Ovary (tissue), 9 donors: Measurements from ENCODE around the gene PCGF2. TPM values are rescaled to one million over a fixed set of nuclear protein-coding genes. Genes with fewer than 3 reads are reported as not detected.

ENCODE experiments used
- DNase-seq, 5 donors: peaks; one replicate each; pipeline ENCODE4 v3.0.0-alpha.2; 2019 to 2020
- H3K27ac ChIP-seq, 2 donors: fragments of 200-600 bp; one replicate each; pipeline versions ENCODE4 v1.5.1 to v1.8.0; 2019 to 2022
- H3K27me3 ChIP-seq: fragments of 200-600 bp; one replicate; pipeline ENCODE4 v1.8.0; 2022
- H3K36me3 ChIP-seq: fragments of 200-600 bp; sonication (generic); one replicate; pipeline ENCODE4 v1.5.1; 2019
- H3K4me1 ChIP-seq: one replicate; pipeline ENCODE4 v1.8.1; 2013; ENCODE audit warnings: mild to moderate bottlenecking, moderate library complexity; ENCODE audit not compliant: insufficient read depth
- H3K4me3 ChIP-seq: fragments of 200-600 bp; sonication (generic); one replicate; pipeline ENCODE4 v1.5.1; 2017
- H3K9me3 ChIP-seq, 2 donors: fragments of 200-600 bp in 1 of 2; sonication (generic) in 1 of 2; one replicate each; pipeline versions ENCODE4 v1.5.1 to v1.8.1; 2013 to 2019; ENCODE audit warnings: mild to moderate bottlenecking in 1 of 2, moderate library complexity in 1 of 2
- EP300 ChIP-seq: sonication (generic); formaldehyde crosslinking; IDR thresholded peaks from one replicate; pipeline ENCODE4 v1.6.1; 2017; ENCODE audit warnings: antibody characterized with exemption
- POLR2A ChIP-seq: fragments of 450-650 bp; IDR thresholded peaks from one replicate; pipeline ENCODE4 v1.6.1; 2017; ENCODE audit warnings: antibody characterized with exemption, mild to moderate bottlenecking, moderate library complexity
- WGBS, 3 donors: extraction: QIAGEN DNeasy Blood & Tissue Kit in 1 of 3; methylation state at CpG; one replicate each; pipeline versions ENCODE4 v1.1.5 to v1.1.7; 2013 to 2017; 5-methylcytosine and 5-hydroxymethylcytosine counted together
- intact Hi-C, 4 donors: fragments of 100-400 bp; cut with DNase I; formaldehyde crosslinking; loops; one replicate each; pipeline versions ENCODE4 v1.11.0 to v1.15.1; 2022 to 2023
- polyA plus RNA-seq, 2 donors: library from polyadenylated mRNA; stranded (reverse); fragments of 200-250 nt in 1 of 2; fragments of 350-450 nt in 1 of 2; fragmentation: Illumina TruSeq in 1 of 2; extraction: RNeasy Lipid Tissue Mini Kit (QIAGEN cat#74804) in 1 of 2; gene quantifications; one replicate each; pipeline ENCODE4 v1.2.3, GENCODE V29; 2013 to 2014
- total RNA-seq, 7 donors: library from RNA; depleted of rRNA in 2 of 7; stranded (reverse); fragments of >200 nt in 2 of 7; fragmentation: NEBNext Ultra II Directional in 3 of 7; extraction: Animal tissue kit (Norgen Biotek cat#: 25700) in 3 of 7; gene quantifications; one replicate each; pipeline versions ENCODE4 v1.1.0 to v1.2.4, GENCODE V29; 2016 to 2023
- TF ChIP-seq, protein P1 (sequence below), 3 donors: fragments of 450-650 bp in 2 of 3; fragments of 200-600 bp in 1 of 3; IDR thresholded peaks; one replicate each; pipeline versions ENCODE4 v1.5.1 to v1.8.0; 2016 to 2022; ENCODE audit warnings: antibody characterized with exemption in 3 of 3, mild to moderate bottlenecking in 1 of 3
- donor health status: DM: no; HTN: no; CAD: no; lungs with moderate emphysema.
- donor health status: DM: no; HTN: no; CAD: no.
- donor health status: Bipolar disorder and iron deficiency.
- donor health status: DM: yes; HTN: yes; CAD: no.
- donor health status: DM: no; HTN: no; CAD: no.
- donor health status: DM: yes; HTN: yes; CAD: no.

Gene PCGF2
- total and polyA plus RNA-seq, 9 donors: 7.4 to 92.7 (median 62.3) TPM

GRCh38 chr17:38730526-38731379 is 17.4 kb downstream of the PCGF2 start:
- Histone ChIP-seq H3K27ac (peak overlapping the region; percentile 70 to 74), H3K4me3 (peak overlapping the region; percentile 42), H3K9me3 (no peaks in the 10 kb centered on the region), H3K27me3 (no peaks in the 10 kb centered on the region), H3K4me1 (peaks cover 8% of the 10 kb centered on the region), H3K36me3 (no peaks in the 10 kb centered on the region)
- intact Hi-C loops: loop anchor here in 1 of 4 donors (5.0 kb wide), 1 partner anchor 38 kb away; no protein-coding TSS in a partner anchor
- WGBS, 3 donors: 13 to 15% (median 15%) methylated on average over 27 of the region's 27 CpGs
- no peak for TF ChIP-seq EP300
- TF ChIP-seq, protein P1, sequence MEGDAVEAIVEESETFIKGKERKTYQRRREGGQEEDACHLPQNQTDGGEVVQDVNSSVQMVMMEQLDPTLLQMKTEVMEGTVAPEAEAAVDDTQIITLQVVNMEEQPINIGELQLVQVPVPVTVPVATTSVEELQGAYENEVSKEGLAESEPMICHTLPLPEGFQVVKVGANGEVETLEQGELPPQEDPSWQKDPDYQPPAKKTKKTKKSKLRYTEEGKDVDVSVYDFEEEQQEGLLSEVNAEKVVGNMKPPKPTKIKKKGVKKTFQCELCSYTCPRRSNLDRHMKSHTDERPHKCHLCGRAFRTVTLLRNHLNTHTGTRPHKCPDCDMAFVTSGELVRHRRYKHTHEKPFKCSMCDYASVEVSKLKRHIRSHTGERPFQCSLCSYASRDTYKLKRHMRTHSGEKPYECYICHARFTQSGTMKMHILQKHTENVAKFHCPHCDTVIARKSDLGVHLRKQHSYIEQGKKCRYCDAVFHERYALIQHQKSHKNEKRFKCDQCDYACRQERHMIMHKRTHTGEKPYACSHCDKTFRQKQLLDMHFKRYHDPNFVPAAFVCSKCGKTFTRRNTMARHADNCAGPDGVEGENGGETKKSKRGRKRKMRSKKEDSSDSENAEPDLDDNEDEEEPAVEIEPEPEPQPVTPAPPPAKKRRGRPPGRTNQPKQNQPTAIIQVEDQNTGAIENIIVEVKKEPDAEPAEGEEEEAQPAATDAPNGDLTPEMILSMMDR (IDR thresholded peaks at IDR 0.05): no peak
- TF ChIP-seq POLR2A: no peak
- DNase-seq: peak; percentile 77 to 88 (median 80)

DNA sequence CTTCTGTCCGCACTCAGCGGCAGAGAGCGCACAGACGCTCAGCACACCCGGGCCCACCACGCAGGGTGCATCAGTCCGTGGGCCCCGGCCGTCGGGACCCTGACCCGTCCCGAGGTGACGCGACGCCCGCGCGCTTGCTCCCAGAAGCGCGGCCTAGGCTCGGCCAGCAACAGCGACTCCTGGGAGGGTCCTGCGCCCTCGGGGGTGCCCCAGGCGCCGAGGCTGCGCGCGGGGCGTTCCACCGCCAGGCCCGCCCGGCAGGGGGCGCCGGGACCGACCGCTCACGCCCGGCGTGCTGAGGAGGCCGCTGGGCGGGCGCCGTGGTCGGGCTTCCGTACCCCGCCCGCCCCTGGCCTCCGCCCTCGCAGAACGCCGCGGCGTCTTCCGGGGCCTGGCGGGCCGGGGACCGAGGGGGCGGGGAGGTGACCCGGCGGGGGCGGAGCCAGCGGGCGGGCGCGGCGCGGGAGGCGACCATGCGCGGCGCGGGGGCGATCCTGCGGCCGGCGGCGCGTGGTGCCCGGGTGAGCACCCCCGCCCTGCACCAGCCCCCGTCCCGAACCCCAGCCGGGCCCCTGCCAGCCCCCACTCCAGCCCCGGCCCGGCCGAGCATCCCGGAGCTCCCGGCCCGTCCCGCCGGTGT is 18.1 kb downstream of the PCGF2 start, which contains the start of gene CISD3:
Gene CISD3, plus strand, starts transcription at position 456 of the 640 bp plus-strand sequence. Its CDS starts 18 bp downstream, at position 474.
- no peaks in the 10 kb centered on the region for H3K36me3 ChIP-seq
- WGBS, 3 donors: 0 to 1% (median 0%) methylated on average over 36 to 92 of the region's 92 CpGs
- H3K27me3 ChIP-seq: no peaks in the 10 kb centered on the region
- peak within 1 kb of the TSS; percentile 42 for H3K4me3 ChIP-seq
- TF ChIP-seq POLR2A (peak; percentile 19), EP300 (no peak)
- TF ChIP-seq, protein P1 (IDR thresholded peaks at IDR 0.05): peak; percentile 47 to 98 (median 97)
- peak within 1 kb of the TSS; percentile 70 to 74 for H3K27ac ChIP-seq
- no peaks in the 10 kb centered on the region for H3K9me3 ChIP-seq
- intact Hi-C loops: loop anchor here in 1 of 4 donors (5.0 kb wide), 1 partner anchor 38 kb away; no protein-coding TSS in a partner anchor
- DNase-seq: peak; percentile 83 to 90 (median 88)
- H3K4me1 ChIP-seq: peaks cover 6% of the 10 kb centered on the region

DNA sequence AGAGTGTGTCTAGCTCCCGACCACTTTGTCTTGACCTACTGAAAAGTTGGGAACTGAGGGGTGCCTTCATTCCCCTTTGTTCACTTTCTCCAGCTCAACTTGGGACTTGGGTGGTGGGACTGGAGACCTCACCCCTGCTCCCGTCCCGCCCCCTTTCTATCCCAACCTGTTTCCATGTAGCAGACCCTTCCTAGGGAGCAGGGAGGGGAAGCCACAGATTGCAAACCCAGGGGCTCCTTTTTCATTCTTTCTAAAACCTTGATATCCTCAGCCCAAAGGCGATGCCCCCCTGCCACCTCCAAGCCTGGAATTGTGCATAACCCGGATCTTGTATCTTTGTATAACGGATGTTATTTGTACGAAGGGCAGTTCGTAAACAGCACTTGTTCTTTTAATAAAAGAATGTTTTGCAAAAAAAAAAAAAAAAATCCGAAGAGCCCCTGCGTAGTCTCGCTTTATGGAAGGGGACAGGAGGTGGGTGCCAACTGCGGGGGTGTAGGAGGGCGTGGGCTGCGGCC is 18.7 kb downstream of the PCGF2 start:
- 16 to 20% (median 19%) methylated on average over 14 of the region's 14 CpGs for WGBS, 3 donors
- intact Hi-C loops: no loop called here

GRCh38 chr17:38728290-38728831 is 19.8 kb downstream of the PCGF2 start:
- WGBS, 3 donors: 72 to 78% (median 73%) methylated on average over 8 of the region's 8 CpGs
- Histone ChIP-seq H3K4me1 (peaks cover 5% of the 10 kb centered on the region), H3K27ac (no peak overlapping the region)

More for the DNA sequence above, 18.7 kb downstream of the PCGF2 start:
- peaks cover 5% of the 10 kb centered on the region for H3K4me1 ChIP-seq
- H3K9me3 ChIP-seq: no peaks in the 10 kb centered on the region
- peak overlapping the region; percentile 42 for H3K4me3 ChIP-seq
- no peak for TF ChIP-seq POLR2A
- no peak for TF ChIP-seq EP300
- H3K27me3 ChIP-seq: no peaks in the 10 kb centered on the region
- H3K27ac ChIP-seq: peak overlapping the region; percentile 70 to 74
- no peaks in the 10 kb centered on the region for H3K36me3 ChIP-seq
- DNase-seq: no peak

More at GRCh38 chr17:38728290-38728831, 19.8 kb downstream of the PCGF2 start:
- TF ChIP-seq POLR2A (no peak), EP300 (no peak)
- TF ChIP-seq, protein P1 (IDR thresholded peaks at IDR 0.05): no peak
- intact Hi-C loops: no loop called here
- no peak for DNase-seq
- Histone ChIP-seq H3K27me3 (no peaks in the 10 kb centered on the region), H3K9me3 (no peaks in the 10 kb centered on the region), H3K4me3 (no peak overlapping the region), H3K36me3 (no peaks in the 10 kb centered on the region)
